Suprapubic skin (tissue), 4 donors: ENCODE data around the gene CD33.

Experiments used
- CTCF ChIP-seq, 2 donors: fragments of 200-600 bp in 1 of 2; fragments of 450-650 bp in 1 of 2; sonication (generic) in 1 of 2; IDR thresholded peaks; one replicate each; pipeline ENCODE4 v1.5.1; 2016 to 2019; ENCODE audit warnings: antibody characterized with exemption in 2 of 2, mild to moderate bottlenecking in 1 of 2, moderate library complexity in 1 of 2
- POLR2A ChIP-seq, 2 donors: fragments of 450-650 bp; IDR thresholded peaks; one replicate each; pipeline ENCODE4 v1.6.1; 2017; ENCODE audit warnings: antibody characterized with exemption in 2 of 2, mild to moderate bottlenecking in 2 of 2, moderate library complexity in 2 of 2
- POLR2AphosphoS5 ChIP-seq, 3 donors: sonication (generic); formaldehyde crosslinking; IDR thresholded peaks; one replicate each; pipeline ENCODE4 v1.6.1; 2017; ENCODE audit warnings: antibody characterized with exemption in 3 of 3

- TF ChIP-seq POLR2AphosphoS5 (IDR thresholded peaks at IDR 0.05), result no peak
- TF ChIP-seq POLR2A (IDR thresholded peaks at IDR 0.05), result no peak
- no peak for TF ChIP-seq CTCF (IDR thresholded peaks at IDR 0.05)
Observed at GRCh38 chr19:51271067-51271466, 46.2 kb downstream of the CD33 start.
